Central memory CD4-positive, alpha-beta T cell (primary cell): ENCODE results near the gene SYNE3.

ENCODE experiments used
- DNase-seq: peaks from one replicate; pipeline ENCODE4 v3.0.0; 2022

Gene SYNE3

DNA sequence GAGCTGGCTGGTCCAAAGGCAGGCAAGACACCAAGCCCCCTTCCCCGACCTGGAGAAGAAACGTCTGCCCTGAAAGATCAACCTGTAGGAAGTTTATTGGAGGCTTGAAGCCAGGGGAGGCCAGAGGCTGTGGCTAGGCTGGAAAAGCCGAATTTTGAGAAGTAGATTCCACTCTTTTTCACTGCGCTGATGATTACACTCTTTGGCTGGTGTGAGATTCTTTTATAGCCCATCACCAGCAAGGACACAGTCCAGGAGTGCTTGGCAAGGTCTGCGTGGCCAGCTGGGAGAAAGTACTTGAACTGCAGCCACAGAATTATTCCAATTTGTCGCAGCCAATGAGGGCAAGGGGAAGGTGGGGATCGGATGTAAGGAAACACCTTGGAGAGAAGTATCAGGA is 45.0 kb downstream of the SYNE3 start:
- no peak for DNase-seq

DNA sequence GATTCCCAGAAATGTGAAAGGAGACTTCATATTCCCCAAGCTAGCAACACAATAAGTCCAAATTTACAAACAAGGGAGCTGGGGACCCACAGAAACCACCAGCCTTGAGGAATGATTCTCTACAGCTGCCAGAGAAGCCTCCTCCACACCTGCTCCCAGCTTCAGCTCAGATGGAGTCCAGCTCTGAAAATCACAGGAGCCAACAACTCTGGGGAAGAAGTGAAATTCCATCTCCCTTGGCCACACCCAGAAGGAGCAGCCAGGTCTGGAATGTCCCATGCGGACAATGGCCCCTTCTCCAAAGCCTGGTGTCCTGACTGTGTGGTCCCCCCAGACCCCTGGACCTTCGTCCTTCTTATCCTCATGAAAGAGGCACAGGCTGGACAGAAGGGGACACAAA is 45.4 kb downstream of the SYNE3 start:
- DNase-seq = no peak

DNA sequence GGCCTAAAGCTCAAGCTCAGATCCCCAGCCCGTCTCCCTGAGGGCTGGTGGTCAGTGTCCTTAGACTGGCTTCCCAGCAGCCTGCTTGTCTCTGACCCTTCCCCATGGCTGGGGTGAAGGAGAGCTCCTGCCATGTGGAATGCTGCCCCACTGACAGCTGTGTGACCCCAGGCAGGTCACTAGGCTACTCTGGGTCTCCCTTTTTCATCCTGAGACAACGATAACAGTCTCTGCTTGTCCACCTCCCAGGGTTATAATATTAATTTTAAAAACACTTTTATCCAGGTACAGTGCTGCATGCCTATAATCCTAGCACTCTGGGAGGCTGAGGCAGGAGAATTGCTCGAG is 47.3 kb downstream of the SYNE3 start:
- DNase-seq = no peak

DNA sequence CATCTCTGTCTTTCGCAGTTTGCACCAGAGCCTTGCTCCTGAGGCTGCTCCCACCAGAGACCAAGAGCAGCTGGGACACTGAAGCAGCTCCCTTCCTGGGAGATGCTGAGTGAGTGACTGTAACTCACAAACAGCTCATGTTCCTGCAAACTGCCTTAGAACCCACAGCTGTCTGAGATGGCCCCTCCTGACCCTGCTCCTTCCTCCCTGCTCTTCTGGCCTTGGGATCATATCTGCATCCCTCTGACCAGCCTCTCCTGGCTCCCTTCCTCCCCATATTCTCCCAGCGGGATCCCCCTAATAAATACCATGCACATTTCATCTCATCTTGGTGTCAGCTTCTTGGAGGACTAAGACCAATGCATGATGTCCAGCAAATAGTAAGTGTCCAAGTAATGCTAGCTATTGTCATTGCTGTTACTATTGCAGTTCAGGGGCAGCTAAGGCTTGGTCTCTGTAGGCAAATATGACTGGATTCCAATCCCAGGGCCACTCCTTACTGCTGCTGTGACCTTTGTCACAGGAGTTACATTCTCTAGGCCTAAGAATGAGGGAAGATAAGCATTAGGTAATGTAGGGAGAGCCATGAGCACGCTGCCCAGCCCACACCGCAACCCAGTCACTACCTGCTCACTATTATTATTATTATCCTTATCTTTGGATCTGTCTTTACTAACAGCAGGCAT is 47.9 kb downstream of the SYNE3 start:
- DNase-seq = no peak

DNA sequence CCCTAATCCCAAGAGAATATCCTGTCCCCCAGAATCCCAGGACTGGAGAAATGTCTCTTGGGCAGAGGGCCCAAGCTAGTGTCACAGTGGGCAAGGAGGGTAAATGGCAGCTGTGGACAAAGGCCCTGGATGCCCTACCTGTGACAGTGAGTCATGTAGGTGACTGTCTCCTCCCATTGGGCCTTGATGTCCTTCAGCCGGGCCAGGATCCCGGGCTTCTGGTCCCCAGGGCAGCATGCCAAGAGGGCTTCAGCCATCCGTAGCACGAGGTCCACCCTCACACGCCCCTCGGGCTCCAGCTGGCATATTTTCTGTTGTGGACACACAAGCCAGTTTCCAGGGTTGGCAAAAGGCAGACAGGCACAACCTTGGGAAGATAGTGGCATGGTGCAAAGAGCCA is 48.8 kb downstream of the SYNE3 start:
- DNase-seq = no peak

DNA sequence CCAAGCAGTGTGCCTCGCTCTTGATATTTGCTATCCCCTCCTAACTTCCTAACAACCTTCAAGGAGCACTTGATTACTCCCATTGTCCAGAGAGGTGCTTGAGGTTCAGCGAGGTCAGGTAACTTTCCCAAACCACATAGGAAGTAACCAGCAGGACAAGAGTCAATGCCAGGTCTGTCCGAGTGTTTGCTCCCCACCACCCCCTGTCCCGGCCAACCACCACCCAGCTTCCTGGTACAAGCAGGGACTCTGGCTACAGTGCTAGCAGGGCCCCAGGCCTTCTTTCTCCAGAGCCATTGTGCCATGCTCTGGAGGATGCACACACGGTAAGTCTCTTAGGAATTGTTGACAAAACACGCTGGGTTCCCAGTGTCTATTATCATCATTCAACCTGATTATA is 49.2 kb downstream of the SYNE3 start:
- DNase-seq = no peak
